GM06990 (cell line): ENCODE results near the gene NCK2.

ENCODE experiments used
- DNase-seq: peaks from one replicate; pipeline ENCODE4 v3.0.0-alpha.2; 2011; ENCODE audit not compliant: insufficient read length; ENCODE audit errors: extremely low read depth
- H3K27me3 ChIP-seq: replicated peaks from 2 replicates; pipeline ENCODE4 v1.6.0; 2011; ENCODE audit warnings: low read length; ENCODE audit not compliant: control insufficient read depth, insufficient read depth
- H3K36me3 ChIP-seq: 2 replicates; pipeline ENCODE4 v1.5.1; 2011; ENCODE audit warnings: low read length; ENCODE audit not compliant: control insufficient read depth, insufficient read depth
- H3K4me3 ChIP-seq: replicated peaks from 2 replicates; pipeline ENCODE4 v1.5.1; 2011; ENCODE audit warnings: low read depth, mild to moderate bottlenecking, control low read depth, low read length
- TF ChIP-seq, protein P1 (sequence below): IDR thresholded peaks from 2 replicates; pipeline ENCODE4 v1.5.1; 2011; ENCODE audit warnings: low read length, control low read depth, mild to moderate bottlenecking, inconsistent platforms; ENCODE audit not compliant: insufficient read depth, poor library complexity, severe bottlenecking

Gene NCK2

DNA sequence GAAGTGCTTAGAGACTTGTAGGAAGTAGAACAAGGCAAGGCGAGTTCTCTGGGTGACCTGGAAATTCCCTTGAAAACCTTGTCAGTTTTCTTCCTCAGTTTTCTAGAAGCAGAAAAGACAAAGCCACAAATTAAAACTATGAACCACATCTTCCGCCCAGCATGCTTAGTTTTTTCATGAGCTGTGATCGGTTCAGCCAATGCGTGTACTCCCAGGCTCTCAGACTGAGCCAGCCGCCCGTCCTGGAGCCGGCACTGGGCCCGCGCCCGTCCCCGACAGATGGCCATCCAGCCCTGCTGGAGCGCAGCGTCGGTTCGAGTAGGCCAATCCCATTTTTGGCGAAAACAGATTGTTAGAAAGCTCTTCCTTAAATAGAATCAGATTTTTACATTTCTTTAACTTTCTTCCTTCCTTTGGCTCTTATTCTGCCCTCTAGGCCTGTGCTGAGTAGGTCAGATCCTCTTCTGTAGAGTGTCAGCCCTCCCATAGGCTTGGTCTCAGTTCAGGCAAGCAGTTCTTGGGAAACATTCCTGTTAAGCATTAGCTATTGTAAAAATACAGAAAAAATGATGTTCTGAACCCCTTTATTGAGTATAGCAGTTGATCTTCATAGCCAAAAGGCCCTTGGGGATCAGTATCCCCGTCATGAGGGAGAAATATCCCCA is 112.5 kb downstream of the NCK2 start:
- no peak overlapping the region for H3K4me3 ChIP-seq
- DNase-seq = no peak
- H3K36me3 ChIP-seq = peaks cover 4% of the 10 kb centered on the region
- no peaks in the 10 kb centered on the region for H3K27me3 ChIP-seq
- TF ChIP-seq, protein P1, sequence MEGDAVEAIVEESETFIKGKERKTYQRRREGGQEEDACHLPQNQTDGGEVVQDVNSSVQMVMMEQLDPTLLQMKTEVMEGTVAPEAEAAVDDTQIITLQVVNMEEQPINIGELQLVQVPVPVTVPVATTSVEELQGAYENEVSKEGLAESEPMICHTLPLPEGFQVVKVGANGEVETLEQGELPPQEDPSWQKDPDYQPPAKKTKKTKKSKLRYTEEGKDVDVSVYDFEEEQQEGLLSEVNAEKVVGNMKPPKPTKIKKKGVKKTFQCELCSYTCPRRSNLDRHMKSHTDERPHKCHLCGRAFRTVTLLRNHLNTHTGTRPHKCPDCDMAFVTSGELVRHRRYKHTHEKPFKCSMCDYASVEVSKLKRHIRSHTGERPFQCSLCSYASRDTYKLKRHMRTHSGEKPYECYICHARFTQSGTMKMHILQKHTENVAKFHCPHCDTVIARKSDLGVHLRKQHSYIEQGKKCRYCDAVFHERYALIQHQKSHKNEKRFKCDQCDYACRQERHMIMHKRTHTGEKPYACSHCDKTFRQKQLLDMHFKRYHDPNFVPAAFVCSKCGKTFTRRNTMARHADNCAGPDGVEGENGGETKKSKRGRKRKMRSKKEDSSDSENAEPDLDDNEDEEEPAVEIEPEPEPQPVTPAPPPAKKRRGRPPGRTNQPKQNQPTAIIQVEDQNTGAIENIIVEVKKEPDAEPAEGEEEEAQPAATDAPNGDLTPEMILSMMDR = no peak

DNA sequence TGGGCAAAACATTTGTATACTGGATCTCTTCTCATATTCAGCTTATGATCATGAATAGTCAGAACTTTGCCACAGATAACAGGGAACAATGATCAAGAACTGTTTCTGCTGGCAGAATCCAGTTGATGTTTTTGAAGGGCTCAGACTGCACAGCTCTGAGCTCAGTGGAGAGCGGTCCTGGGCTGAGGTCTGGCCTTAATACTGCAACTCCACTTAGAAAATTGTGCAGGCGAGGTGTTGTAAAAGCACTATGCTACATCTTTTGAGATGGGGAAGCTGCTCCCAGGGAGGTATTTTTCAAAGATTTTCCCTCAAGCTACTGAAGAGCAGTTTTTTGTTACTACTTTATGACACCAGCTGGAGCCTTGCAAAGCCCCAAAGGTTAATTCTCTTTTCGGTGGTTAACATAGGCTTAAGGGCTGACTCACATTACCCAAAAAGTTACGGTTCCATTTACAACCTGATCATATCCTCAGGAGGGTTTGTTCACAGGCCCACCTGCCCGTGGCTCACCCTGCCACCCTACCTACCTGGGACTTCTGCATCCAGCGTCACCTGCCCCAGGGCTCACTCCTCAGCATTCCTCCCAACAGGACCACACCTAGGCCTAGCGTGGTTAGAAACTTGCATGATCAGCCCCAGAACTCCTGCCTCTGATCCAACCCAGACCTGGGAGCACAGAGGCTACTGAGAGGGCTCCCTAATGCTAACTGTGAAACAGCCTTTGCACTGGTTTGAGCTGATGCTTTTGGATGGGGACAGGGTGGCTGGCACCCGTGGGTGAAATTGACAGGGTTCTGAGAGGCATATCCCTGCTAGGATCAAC is 114.4 kb downstream of the NCK2 start:
- DNase-seq = no peak
- Histone ChIP-seq H3K36me3 (peaks cover 4% of the 10 kb centered on the region), H3K4me3 (no peak overlapping the region), H3K27me3 (no peaks in the 10 kb centered on the region)
- TF ChIP-seq, protein P1 = no peak

DNA sequence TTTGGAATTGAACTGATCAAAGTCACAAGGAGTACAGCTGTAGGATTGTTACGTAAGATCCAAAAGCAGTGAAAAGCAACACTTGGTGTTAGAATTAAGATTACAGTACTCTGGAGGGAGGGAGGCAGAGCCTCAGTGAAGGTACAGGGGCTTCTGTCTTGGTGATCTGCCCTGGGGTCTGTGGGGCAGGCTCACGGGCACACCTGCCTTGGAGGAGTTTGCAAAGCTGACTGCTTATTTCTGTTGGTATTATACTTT is 114.9 kb downstream of the NCK2 start:
- Histone ChIP-seq H3K27me3 (no peaks in the 10 kb centered on the region), H3K36me3 (peaks cover 4% of the 10 kb centered on the region), H3K4me3 (no peak overlapping the region)
- TF ChIP-seq, protein P1 = no peak
- DNase-seq = no peak

DNA sequence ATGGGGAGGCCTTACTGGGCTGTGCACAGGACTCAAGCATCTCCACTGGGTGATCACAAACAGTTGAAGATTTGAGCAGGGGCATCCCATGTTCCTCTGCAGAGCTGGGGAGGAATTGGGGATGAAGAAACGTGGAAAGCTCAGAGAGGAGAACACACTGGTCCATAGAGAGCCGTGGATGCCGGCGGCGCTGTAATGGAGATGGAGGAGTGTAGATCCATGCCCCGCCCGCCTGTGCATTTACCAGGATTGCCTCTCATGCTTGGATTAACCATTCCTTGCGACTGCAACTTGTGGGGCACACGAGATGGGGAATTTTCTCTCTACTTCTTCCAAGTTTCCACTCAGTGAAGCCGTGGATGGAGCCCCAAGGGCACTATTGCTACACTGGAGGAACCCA is 115.9 kb downstream of the NCK2 start:
- TF ChIP-seq, protein P1 = no peak
- H3K27me3 ChIP-seq = no peaks in the 10 kb centered on the region
- H3K4me3 ChIP-seq = no peak overlapping the region
- peaks cover 2% of the 10 kb centered on the region for H3K36me3 ChIP-seq
- no peak for DNase-seq

DNA sequence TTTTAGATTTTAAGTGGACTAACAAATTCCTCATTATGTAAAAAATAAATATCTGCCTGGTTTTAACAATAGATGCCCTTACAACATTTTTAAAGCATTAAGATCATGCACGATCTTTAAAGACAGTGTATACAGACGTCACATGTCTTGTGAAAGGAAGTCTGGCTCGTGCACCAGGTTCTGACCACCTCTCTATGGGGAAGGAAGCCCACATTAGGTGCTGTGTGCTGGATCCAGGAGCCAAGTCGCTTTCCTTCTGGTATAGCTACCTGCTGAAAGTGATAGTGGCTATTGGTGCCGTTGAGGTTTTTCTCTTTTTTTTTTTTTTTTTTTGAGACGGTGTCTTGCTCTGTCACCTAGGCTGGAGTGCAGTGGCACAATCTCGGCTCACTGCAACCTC is 116.5 kb downstream of the NCK2 start:
- Histone ChIP-seq H3K36me3 (peaks cover 2% of the 10 kb centered on the region), H3K27me3 (no peaks in the 10 kb centered on the region), H3K4me3 (no peak overlapping the region)
- DNase-seq = no peak
- TF ChIP-seq, protein P1 = no peak
